ENCODE data around the gene RERE. TPM values are rescaled to one million over a fixed set of nuclear protein-coding genes. Genes with fewer than 3 reads are reported as not detected.
A peak's percentile ranks its signal among the peaks of the same experiment; 100 is the strongest.

The RERE gene
- total and polyA plus RNA-seq, 2 experiments from 2014 or later, result 148 to 170 TPM

DNA sequence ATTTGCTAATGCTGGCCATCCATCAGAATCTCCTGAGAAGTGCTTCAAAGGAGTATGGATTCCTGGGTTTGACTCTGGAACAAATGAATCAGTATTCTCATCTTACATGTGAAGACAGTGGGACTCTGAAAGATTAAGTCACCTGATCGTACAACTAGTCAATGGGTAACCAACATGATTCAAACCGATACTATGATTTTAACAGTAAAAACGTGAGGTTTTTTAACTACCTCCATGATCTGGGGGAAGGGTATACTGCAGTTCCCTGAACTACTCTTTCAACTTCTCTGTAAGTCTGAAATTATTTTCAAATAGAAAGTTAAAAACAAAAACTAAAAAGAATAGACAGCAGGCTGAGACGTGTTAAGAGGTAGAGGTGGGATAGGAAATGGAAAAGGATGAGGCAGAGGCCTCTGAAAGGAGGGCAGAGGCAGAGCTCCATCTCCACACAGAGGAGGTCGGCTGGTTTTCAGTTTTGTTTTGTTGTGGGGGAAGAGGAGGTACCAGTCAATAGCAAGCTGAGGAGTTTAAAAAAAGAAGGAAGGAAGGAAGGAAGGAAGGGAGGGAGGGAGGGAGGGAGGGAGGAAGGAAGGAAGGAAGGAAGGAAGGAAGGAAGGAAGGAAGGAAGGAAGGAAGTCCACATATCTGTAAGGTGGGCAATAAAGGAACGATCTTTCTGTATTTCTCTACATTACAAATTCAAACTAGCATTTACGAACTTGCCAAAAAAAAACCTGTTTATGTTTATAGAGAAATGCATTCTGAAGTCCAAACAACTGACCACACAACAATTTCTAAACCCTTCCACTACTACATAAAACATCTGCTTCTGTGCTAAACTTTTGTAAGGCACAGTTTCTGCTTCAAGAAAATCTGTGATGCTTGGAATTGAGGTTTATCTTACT, 213.1 kb downstream of the RERE start:
- H3K4me1 Mint-ChIP-seq, result peaks cover 38% of the 10 kb centered on the region
- DNase-seq (ENCODE audit: low spot score) (no peak), ATAC-seq (peak; percentile 55)
- H3K27ac Mint-ChIP-seq, result no peak overlapping the region
- Histone ChIP-seq H3K4me1 (ENCODE audit: insufficient read depth) (peaks cover 18% of the 10 kb centered on the region), H4K20me1 (replicated peaks; ENCODE audit: insufficient read depth) (peaks cover 14% of the 10 kb centered on the region), H3K27me3 (ENCODE audit: insufficient read depth) (no peaks in the 10 kb centered on the region), H3K4me2 (no peak overlapping the region), H3F3A (replicated peaks; ENCODE audit: low read depth) (no peaks in the 10 kb centered on the region), H3K36me3 (ENCODE audit: insufficient read depth) (no peaks in the 10 kb centered on the region), H3K9me2 (ENCODE audit: insufficient read depth) (no peaks in the 10 kb centered on the region), H3K4me3 (no peak overlapping the region), H3K27ac (ENCODE audit: low read depth) (peak overlapping the region; percentile 55; the same call in 1 of the 2 replicates), H3K79me2 (replicated peaks; ENCODE audit: insufficient read depth) (peaks cover 91% of the 10 kb centered on the region), H2AFZ (no peak overlapping the region)
- peaks cover 10% of the 10 kb centered on the region for H3K27me3 Mint-ChIP-seq (ENCODE audit: insufficient read depth, low read depth, poor library complexity)
- peaks cover 7% of the 10 kb centered on the region for H3K36me3 Mint-ChIP-seq (ENCODE audit: low read depth)
- no peak overlapping the region for H3K4me3 Mint-ChIP-seq
- TF ChIP-seq STAT1 (IDR thresholded peaks at IDR 0.05; ENCODE audit: unreplicated experiment), result no peak
- TF ChIP-seq JUNB (IDR thresholded peaks at IDR 0.05; ENCODE audit: unreplicated experiment), result no peak
- TF ChIP-seq, protein P1, sequence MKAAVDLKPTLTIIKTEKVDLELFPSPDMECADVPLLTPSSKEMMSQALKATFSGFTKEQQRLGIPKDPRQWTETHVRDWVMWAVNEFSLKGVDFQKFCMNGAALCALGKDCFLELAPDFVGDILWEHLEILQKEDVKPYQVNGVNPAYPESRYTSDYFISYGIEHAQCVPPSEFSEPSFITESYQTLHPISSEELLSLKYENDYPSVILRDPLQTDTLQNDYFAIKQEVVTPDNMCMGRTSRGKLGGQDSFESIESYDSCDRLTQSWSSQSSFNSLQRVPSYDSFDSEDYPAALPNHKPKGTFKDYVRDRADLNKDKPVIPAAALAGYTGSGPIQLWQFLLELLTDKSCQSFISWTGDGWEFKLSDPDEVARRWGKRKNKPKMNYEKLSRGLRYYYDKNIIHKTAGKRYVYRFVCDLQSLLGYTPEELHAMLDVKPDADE (IDR thresholded peaks at IDR 0.05), result no peak
- TF ChIP-seq, protein P2, sequence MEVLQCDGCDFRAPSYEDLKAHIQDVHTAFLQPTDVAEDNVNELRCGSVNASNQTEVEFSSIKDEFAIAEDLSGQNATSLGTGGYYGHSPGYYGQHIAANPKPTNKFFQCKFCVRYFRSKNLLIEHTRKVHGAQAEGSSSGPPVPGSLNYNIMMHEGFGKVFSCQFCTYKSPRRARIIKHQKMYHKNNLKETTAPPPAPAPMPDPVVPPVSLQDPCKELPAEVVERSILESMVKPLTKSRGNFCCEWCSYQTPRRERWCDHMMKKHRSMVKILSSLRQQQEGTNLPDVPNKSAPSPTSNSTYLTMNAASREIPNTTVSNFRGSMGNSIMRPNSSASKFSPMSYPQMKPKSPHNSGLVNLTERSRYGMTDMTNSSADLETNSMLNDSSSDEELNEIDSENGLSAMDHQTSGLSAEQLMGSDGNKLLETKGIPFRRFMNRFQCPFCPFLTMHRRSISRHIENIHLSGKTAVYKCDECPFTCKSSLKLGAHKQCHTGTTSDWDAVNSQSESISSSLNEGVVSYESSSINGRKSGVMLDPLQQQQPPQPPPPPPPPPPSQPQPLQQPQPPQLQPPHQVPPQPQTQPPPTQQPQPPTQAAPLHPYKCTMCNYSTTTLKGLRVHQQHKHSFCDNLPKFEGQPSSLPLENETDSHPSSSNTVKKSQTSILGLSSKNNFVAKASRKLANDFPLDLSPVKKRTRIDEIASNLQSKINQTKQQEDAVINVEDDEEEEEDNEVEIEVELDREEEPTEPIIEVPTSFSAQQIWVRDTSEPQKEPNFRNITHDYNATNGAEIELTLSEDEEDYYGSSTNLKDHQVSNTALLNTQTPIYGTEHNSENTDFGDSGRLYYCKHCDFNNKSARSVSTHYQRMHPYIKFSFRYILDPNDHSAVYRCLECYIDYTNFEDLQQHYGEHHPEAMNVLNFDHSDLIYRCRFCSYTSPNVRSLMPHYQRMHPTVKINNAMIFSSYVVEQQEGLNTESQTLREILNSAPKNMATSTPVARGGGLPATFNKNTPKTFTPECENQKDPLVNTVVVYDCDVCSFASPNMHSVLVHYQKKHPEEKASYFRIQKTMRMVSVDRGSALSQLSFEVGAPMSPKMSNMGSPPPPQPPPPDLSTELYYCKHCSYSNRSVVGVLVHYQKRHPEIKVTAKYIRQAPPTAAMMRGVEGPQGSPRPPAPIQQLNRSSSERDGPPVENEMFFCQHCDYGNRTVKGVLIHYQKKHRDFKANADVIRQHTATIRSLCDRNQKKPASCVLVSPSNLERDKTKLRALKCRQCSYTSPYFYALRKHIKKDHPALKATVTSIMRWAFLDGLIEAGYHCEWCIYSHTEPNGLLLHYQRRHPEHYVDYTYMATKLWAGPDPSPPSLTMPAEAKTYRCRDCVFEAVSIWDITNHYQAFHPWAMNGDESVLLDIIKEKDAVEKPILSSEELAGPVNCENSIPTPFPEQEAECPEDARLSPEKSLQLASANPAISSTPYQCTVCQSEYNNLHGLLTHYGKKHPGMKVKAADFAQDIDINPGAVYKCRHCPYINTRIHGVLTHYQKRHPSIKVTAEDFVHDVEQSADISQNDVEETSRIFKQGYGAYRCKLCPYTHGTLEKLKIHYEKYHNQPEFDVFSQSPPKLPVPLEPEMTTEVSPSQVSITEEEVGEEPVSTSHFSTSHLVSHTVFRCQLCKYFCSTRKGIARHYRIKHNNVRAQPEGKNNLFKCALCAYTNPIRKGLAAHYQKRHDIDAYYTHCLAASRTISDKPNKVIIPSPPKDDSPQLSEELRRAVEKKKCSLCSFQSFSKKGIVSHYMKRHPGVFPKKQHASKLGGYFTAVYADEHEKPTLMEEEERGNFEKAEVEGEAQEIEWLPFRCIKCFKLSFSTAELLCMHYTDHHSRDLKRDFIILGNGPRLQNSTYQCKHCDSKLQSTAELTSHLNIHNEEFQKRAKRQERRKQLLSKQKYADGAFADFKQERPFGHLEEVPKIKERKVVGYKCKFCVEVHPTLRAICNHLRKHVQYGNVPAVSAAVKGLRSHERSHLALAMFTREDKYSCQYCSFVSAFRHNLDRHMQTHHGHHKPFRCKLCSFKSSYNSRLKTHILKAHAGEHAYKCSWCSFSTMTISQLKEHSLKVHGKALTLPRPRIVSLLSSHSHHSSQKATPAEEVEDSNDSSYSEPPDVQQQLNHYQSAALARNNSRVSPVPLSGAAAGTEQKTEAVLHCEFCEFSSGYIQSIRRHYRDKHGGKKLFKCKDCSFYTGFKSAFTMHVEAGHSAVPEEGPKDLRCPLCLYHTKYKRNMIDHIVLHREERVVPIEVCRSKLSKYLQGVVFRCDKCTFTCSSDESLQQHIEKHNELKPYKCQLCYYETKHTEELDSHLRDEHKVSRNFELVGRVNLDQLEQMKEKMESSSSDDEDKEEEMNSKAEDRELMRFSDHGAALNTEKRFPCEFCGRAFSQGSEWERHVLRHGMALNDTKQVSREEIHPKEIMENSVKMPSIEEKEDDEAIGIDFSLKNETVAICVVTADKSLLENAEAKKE (CRISPR knock-in tag; IDR thresholded peaks at IDR 0.05), result no peak
- TF ChIP-seq, protein P3, sequence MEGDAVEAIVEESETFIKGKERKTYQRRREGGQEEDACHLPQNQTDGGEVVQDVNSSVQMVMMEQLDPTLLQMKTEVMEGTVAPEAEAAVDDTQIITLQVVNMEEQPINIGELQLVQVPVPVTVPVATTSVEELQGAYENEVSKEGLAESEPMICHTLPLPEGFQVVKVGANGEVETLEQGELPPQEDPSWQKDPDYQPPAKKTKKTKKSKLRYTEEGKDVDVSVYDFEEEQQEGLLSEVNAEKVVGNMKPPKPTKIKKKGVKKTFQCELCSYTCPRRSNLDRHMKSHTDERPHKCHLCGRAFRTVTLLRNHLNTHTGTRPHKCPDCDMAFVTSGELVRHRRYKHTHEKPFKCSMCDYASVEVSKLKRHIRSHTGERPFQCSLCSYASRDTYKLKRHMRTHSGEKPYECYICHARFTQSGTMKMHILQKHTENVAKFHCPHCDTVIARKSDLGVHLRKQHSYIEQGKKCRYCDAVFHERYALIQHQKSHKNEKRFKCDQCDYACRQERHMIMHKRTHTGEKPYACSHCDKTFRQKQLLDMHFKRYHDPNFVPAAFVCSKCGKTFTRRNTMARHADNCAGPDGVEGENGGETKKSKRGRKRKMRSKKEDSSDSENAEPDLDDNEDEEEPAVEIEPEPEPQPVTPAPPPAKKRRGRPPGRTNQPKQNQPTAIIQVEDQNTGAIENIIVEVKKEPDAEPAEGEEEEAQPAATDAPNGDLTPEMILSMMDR (conservative IDR thresholded peaks at IDR 0.05; ENCODE audit: low read depth in 2 of 2), result no peak
- TF ChIP-seq, protein P4, sequence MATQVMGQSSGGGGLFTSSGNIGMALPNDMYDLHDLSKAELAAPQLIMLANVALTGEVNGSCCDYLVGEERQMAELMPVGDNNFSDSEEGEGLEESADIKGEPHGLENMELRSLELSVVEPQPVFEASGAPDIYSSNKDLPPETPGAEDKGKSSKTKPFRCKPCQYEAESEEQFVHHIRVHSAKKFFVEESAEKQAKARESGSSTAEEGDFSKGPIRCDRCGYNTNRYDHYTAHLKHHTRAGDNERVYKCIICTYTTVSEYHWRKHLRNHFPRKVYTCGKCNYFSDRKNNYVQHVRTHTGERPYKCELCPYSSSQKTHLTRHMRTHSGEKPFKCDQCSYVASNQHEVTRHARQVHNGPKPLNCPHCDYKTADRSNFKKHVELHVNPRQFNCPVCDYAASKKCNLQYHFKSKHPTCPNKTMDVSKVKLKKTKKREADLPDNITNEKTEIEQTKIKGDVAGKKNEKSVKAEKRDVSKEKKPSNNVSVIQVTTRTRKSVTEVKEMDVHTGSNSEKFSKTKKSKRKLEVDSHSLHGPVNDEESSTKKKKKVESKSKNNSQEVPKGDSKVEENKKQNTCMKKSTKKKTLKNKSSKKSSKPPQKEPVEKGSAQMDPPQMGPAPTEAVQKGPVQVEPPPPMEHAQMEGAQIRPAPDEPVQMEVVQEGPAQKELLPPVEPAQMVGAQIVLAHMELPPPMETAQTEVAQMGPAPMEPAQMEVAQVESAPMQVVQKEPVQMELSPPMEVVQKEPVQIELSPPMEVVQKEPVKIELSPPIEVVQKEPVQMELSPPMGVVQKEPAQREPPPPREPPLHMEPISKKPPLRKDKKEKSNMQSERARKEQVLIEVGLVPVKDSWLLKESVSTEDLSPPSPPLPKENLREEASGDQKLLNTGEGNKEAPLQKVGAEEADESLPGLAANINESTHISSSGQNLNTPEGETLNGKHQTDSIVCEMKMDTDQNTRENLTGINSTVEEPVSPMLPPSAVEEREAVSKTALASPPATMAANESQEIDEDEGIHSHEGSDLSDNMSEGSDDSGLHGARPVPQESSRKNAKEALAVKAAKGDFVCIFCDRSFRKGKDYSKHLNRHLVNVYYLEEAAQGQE (IDR thresholded peaks at IDR 0.05; ENCODE audit: unreplicated experiment), result no peak
- no peak for TF ChIP-seq CREB1 (CRISPR knock-in tag; IDR thresholded peaks at IDR 0.05; ENCODE audit: low read depth)
- no peak for TF ChIP-seq POLR2AphosphoS5 (IDR thresholded peaks at IDR 0.05; ENCODE audit: low read depth)
- no peak for TF ChIP-seq EZH2 (IDR thresholded peaks at IDR 0.05; ENCODE audit: low read depth, unreplicated experiment)
- TF ChIP-seq ZNF331 (CRISPR knock-in tag; IDR thresholded peaks at IDR 0.05; ENCODE audit: low read depth), result no peak
- no peak for TF ChIP-seq EZH2phosphoT487 (IDR thresholded peaks at IDR 0.05; ENCODE audit: unreplicated experiment)
- no peak for TF ChIP-seq ZNF114 (CRISPR knock-in tag; IDR thresholded peaks at IDR 0.05)
- no peaks in the 10 kb centered on the region; the same call in 2 of the 3 replicates for H3K9me3 Mint-ChIP-seq
